ENCODE measurements around the gene ACOX3. TPM values are rescaled to one million over a fixed set of nuclear protein-coding genes. Genes with fewer than 3 reads are reported as not detected.

The ACOX3 gene
- total RNA-seq, 1 donor from 2014 or later = 74.5 TPM

DNA sequence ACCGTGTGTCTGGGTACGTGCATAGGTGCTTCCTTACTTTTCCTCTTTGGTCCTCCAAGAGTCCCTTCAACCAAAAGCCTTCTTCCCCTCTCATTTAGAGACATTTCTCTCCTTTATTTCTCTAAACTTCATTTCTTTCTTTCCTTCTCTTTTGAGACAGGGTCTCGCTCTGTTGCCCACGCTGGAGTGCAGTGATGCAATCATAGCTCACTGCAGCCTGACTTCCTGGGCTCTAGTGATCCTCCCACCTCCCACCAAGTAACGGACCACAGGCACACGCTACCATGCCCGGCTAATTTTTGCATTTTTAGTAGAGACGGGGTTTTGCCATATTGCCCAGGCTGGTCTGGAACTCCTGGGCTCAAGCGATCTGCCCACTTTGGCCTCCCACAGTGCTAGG is 42.2 kb downstream of the ACOX3 start:
- Histone ChIP-seq H3K4me3 (no peak overlapping the region), H3K27me3 (no peaks in the 10 kb centered on the region), H3K27ac (no peak overlapping the region), H3K36me3 (peaks cover 26 to 39% of the 10 kb centered on the region in 2 donors), H3K4me1 (peaks cover 18 to 30% of the 10 kb centered on the region in 2 donors), H3K9me3 (no peaks in the 10 kb centered on the region)
- no peak for DNase-seq (ENCODE audit: low spot score in 2 of 2)
- intact Hi-C loops (cut with DNase I) = no loop called here
- TF ChIP-seq, protein P1, sequence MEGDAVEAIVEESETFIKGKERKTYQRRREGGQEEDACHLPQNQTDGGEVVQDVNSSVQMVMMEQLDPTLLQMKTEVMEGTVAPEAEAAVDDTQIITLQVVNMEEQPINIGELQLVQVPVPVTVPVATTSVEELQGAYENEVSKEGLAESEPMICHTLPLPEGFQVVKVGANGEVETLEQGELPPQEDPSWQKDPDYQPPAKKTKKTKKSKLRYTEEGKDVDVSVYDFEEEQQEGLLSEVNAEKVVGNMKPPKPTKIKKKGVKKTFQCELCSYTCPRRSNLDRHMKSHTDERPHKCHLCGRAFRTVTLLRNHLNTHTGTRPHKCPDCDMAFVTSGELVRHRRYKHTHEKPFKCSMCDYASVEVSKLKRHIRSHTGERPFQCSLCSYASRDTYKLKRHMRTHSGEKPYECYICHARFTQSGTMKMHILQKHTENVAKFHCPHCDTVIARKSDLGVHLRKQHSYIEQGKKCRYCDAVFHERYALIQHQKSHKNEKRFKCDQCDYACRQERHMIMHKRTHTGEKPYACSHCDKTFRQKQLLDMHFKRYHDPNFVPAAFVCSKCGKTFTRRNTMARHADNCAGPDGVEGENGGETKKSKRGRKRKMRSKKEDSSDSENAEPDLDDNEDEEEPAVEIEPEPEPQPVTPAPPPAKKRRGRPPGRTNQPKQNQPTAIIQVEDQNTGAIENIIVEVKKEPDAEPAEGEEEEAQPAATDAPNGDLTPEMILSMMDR (IDR thresholded peaks at IDR 0.05) = no peak

- TF ChIP-seq, protein P1 (IDR thresholded peaks at IDR 0.05) = no peak
- H3K27ac ChIP-seq = no peak overlapping the region
- H3K4me1 ChIP-seq = peaks cover 13 to 29% of the 10 kb centered on the region in 2 donors
- peaks cover 28 to 39% of the 10 kb centered on the region in 2 donors for H3K36me3 ChIP-seq
- no peaks in the 10 kb centered on the region for H3K27me3 ChIP-seq
- no peak overlapping the region for H3K4me3 ChIP-seq
- intact Hi-C loops (cut with DNase I) = no loop called here
- no peaks in the 10 kb centered on the region for H3K9me3 ChIP-seq
- DNase-seq (ENCODE audit: low spot score in 2 of 2) = no peak
Observed at GRCh38 chr4:8396762-8397406, 43.6 kb downstream of the ACOX3 start.

DNA sequence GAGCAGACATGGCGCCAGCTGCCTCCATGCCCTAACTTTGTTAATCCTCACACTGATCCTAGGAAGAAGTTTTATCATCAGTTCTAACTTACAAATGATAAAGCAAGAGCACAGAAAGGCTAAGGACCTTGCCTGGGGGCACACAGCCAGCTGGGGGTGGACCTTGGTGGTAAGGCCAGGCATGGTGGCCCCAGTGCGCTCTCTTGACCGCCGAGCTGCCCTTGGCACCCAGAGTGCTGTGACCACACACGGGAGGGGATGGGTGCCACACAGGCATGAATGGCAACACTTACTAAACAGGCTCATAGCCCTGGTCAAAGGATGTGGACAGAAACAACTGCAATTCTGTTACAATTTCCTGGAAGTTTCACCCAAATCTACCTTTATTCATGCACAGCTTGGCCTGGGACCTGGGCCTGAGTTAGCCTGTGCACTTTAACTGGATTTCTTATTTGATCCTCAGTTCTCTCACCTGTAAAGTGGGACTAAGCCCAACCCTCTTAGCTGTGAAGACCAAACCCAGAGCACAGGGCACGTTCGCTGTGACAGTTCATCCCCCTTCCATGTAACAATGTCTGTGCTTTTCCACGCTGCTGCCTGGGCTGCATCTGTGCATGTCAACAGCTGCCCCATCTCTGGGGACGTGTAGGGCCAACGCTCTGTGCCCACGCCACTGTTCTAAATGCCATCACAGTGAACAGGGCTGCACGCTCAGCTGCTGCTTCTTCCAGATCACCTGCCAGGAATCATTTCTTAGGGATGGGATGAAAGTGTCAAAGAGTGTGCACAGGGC is 44.8 kb downstream of the ACOX3 start:
- Histone ChIP-seq H3K27me3 (no peaks in the 10 kb centered on the region), H3K27ac (peak overlapping the region in 1 of 2 donors; percentile 79), H3K4me3 (no peak overlapping the region), H3K9me3 (no peaks in the 10 kb centered on the region), H3K4me1 (peaks cover 6 to 24% of the 10 kb centered on the region in 2 donors), H3K36me3 (peaks cover 40 to 45% of the 10 kb centered on the region in 2 donors)
- DNase-seq (ENCODE audit: low spot score in 2 of 2) = no peak
- TF ChIP-seq, protein P1 (IDR thresholded peaks at IDR 0.05) = no peak
- intact Hi-C loops (cut with DNase I) = no loop called here

GRCh38 chr4:8394806-8395205 is 45.7 kb downstream of the ACOX3 start:
- H3K27me3 ChIP-seq = no peaks in the 10 kb centered on the region
- TF ChIP-seq, protein P1 (IDR thresholded peaks at IDR 0.05) = no peak
- no peaks in the 10 kb centered on the region for H3K9me3 ChIP-seq
- peaks cover 6 to 24% of the 10 kb centered on the region in 2 donors for H3K4me1 ChIP-seq
- H3K36me3 ChIP-seq = peaks cover 48 to 50% of the 10 kb centered on the region in 2 donors
- H3K27ac ChIP-seq = peak overlapping the region; percentile 67 to 79
- no peak overlapping the region for H3K4me3 ChIP-seq
- intact Hi-C loops (cut with DNase I) = loop anchor here (5.0 kb wide), 1 partner anchor 198 kb away; the partner anchor contains the start of gene SH3TC1
- DNase-seq (ENCODE audit: low spot score in 2 of 2) = no peak

DNA sequence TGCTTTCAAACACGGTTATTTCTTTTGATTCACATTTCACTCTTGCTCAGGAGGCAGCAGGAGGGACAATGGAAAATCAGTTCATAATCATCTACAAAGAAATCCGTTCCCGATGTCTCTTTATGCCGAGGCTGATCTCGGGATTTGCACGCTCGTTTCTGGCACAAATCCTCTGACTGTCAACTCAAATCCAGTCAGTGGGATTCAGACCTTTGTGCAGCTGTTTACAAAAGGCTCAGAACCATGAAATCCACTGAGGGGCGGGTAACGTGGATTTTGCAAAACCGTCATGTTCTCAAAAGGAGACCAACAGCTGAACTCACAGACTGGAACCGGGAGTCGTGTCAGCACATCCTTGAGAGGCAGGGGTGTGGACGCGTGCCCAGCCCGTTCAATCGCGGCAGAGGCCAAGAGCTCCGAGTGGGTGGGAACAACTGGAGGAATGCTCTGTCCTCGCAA is 46.4 kb downstream of the ACOX3 start:
- TF ChIP-seq, protein P1 (IDR thresholded peaks at IDR 0.05) = no peak
- no peaks in the 10 kb centered on the region for H3K27me3 ChIP-seq
- H3K36me3 ChIP-seq = peaks cover 48 to 49% of the 10 kb centered on the region in 2 donors
- H3K4me1 ChIP-seq = peaks cover 6 to 24% of the 10 kb centered on the region in 2 donors
- intact Hi-C loops (cut with DNase I) = loop anchor here (5.0 kb wide), 1 partner anchor 197 kb away; the partner anchor contains the start of gene SH3TC1
- H3K9me3 ChIP-seq = no peaks in the 10 kb centered on the region
- DNase-seq (ENCODE audit: low spot score in 2 of 2) = peak in 1 of 2 donors; percentile 83
- H3K27ac ChIP-seq = peak overlapping the region; percentile 67 to 79
- no peak overlapping the region for H3K4me3 ChIP-seq

Measured in ascending aorta (tissue), 2 donors.